K562 (cell line): ENCODE measurements around the gene PRR5. TPM values are rescaled to one million over a fixed set of nuclear protein-coding genes. Genes with fewer than 3 reads are reported as not detected.

Source experiments
- ARHGAP35 ChIP-seq: fragments of 450-650 bp; IDR thresholded peaks from 2 replicates; pipeline ENCODE4 v1.6.1; 2018; ENCODE audit not compliant: partially characterized antibody
- ARNT ChIP-seq, 2 experiments: fragments of 450-650 bp; IDR thresholded peaks; 2 replicates each; pipeline ENCODE4 v1.6.1; 2016; ENCODE audit warnings: mild to moderate bottlenecking in 1 of 2
- DNMT1 ChIP-seq: fragments of 450-650 bp; IDR thresholded peaks from 2 replicates; pipeline ENCODE4 v1.6.1; 2016; ENCODE audit warnings: antibody characterized with exemption, mild to moderate bottlenecking
- DPF2 ChIP-seq: fragments of 450-650 bp; IDR thresholded peaks from 2 replicates; pipeline ENCODE4 v1.6.1; 2016
- ETV1 ChIP-seq: fragments of 450-650 bp; conservative IDR thresholded peaks from 2 replicates; pipeline ENCODE4 v1.6.1; 2016; ENCODE audit warnings: missing genetic modification characterization, control low read depth, low read depth, missing compliant biosample characterization
- ETV5 ChIP-seq: sonication (generic); formaldehyde crosslinking; IDR thresholded peaks from 2 replicates; pipeline ENCODE4 v1.4.0; 2020; ENCODE audit warnings: low read depth, mild to moderate bottlenecking, missing genetic modification reagents
- FOXM1 ChIP-seq, 2 experiments: fragments of 450-650 bp in 1 of 2; sonication (generic) in 1 of 2; formaldehyde crosslinking in 1 of 2; IDR thresholded peaks; 2 replicates each; pipeline versions ENCODE4 v1.6.1 to v1.9.0; 2017 to 2022; ENCODE audit warnings: low read depth in 2 of 2, mild to moderate bottlenecking in 2 of 2, missing genetic modification reagents in 1 of 2, moderate library complexity in 1 of 2
- SREBF2 ChIP-seq: sonication (generic); formaldehyde crosslinking; IDR thresholded peaks from 2 replicates; pipeline ENCODE4 v1.4.0; 2020; ENCODE audit warnings: mild to moderate bottlenecking, missing genetic modification reagents
- ZFP91 ChIP-seq: sonication (generic); formaldehyde crosslinking; IDR thresholded peaks from 2 replicates; pipeline ENCODE4 v1.8.0; 2022; ENCODE audit warnings: mild to moderate bottlenecking, missing genetic modification reagents
- ZNF24 ChIP-seq: fragments of 450-650 bp; IDR thresholded peaks from 2 replicates; pipeline ENCODE4 v1.6.1; 2016
- ZNF41 ChIP-seq: fragments of 250-450 bp; sonication (Bioruptor Pico); conservative IDR thresholded peaks from 2 replicates; pipeline ENCODE4 v1.4.0; 2020; ENCODE audit warnings: mild to moderate bottlenecking
- ZNF592 ChIP-seq: fragments of 450-650 bp; IDR thresholded peaks from 2 replicates; pipeline ENCODE4 v1.6.1; 2017; ENCODE audit warnings: antibody characterized with exemption, mild to moderate bottlenecking
- polyA plus RNA-seq, 8 experiments: library from polyadenylated mRNA; depleted of rRNA in 4 of 8; stranded (reverse) in 5 of 8; unstranded in 3 of 8; fragments of >200 nt; fragmentation: Nextera tagmentation in 2 of 8; fragmentation: Illumina TruSeq in 1 of 8; extraction: Ambion mirVana in 2 of 8; extraction: Trizol in 1 of 8; gene quantifications; 2 replicates each; pipeline versions ENCODE4 v1.2.1 to v1.2.3, GENCODE V29; 2011 to 2014; ENCODE audit warnings: inconsistent platforms in 1 of 8, missing spikeins in 1 of 8
- total RNA-seq, 7 experiments: library from RNA; depleted of rRNA in 6 of 7; stranded (reverse); fragments of >200 nt in 6 of 7; fragmentation: Illumina TruSeq in 2 of 7; extraction: Trizol in 2 of 7; gene quantifications; 2 replicates each; pipeline versions ENCODE4 v1.2.1 to v1.2.3, GENCODE V29; 2011 to 2021; ENCODE audit warnings: low replicate concordance in 1 of 7
- TF ChIP-seq, protein P1 (sequence below): IDR thresholded peaks from 2 replicates; pipeline ENCODE4 v1.6.1; 2014; ENCODE audit warnings: antibody characterized with exemption
- TF ChIP-seq, protein P2 (sequence below), 2 experiments: fragments of 150-350 bp in 1 of 2; IDR thresholded peaks; 2 replicates each; pipeline ENCODE4 v1.6.1; 2012 to 2016; ENCODE audit warnings: low read depth in 2 of 2, low read length in 2 of 2, mild to moderate bottlenecking in 1 of 2, moderate library complexity in 1 of 2

The PRR5 gene
- total and polyA plus RNA-seq, 9 of the 15 experiments (the other 6 are each of a cell fraction or from before 2014, with no cell fraction given) = 0.13 to 21.0 (median 7.5) TPM

DNA sequence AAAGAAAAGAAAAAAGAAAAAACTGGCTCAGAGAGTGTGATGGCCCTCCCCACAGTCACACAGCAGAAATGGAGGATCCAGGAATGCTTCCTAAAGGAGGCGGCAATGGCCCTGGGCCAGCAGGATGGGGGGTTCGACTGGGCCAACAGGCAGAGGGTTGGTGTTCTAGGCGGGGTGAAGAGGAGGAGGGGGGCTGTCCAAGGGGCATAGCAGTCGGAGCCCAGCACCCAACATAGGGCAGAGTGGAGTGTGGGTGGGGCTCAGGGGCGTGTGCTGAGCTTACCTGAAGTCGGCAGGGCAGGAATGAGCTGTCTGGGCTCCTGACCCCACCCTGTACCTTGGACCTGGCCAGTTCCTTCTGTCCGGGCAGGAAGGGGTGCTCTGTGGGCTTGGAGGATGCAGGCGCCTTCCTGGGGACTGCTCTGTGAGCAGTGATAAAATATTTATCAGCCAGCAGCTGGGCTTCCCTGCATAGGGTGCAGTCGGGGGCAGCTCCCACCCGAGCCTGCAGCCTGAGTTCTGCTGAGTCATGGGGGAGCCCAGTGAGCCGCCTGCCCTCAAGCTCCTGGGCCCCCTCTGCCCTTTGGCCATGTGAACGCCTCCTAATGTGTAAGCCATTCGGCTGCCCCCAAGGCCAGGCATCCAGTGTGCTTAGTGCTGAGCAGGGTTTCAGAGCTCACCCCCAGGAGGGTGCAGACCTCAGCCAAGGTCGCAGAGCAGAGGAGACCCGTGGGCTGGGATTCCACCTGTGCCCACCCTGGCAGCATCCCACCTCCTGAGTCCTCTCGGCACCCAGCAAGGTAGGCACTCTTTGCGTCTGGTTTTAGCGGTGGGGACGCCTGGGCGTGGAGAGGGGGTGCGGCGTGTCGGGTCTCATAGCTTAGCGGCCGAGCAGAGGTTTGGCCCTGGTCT, 25.3 kb upstream of the PRR5 start (continued):
- TF ChIP-seq ZNF592 (peak; percentile 85), DPF2 (peak; percentile 95), ZNF24 (no peak), ZFP91 (no peak), FOXM1 (IDR thresholded peaks at IDR 0.05; ENCODE audit: low read depth) (peak; percentile 86), FOXM1 (CRISPR knock-in tag; IDR thresholded peaks at IDR 0.05; ENCODE audit: low read depth) (no peak), SREBF2 (CRISPR knock-in tag) (0 out of 2 replicates have a peak, but pooled peaks have one; percentile 41), DNMT1 (no peak), ARHGAP35 (no peak), ARNT (IDR thresholded peaks at IDR 0.05) (peak; percentile 27 to 71; a peak in 3 of 4 replicates), ETV1 (peak; percentile 85), ZNF41 (CRISPR knock-in tag) (0 out of 2 replicates have a peak, but pooled peaks have one; percentile 28), ETV5 (CRISPR knock-in tag) (peak; percentile 71)
- TF ChIP-seq, protein P1, sequence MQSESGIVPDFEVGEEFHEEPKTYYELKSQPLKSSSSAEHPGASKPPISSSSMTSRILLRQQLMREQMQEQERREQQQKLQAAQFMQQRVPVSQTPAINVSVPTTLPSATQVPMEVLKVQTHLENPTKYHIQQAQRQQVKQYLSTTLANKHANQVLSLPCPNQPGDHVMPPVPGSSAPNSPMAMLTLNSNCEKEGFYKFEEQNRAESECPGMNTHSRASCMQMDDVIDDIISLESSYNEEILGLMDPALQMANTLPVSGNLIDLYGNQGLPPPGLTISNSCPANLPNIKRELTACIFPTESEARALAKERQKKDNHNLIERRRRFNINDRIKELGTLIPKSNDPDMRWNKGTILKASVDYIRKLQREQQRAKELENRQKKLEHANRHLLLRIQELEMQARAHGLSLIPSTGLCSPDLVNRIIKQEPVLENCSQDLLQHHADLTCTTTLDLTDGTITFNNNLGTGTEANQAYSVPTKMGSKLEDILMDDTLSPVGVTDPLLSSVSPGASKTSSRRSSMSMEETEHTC = no peak
- TF ChIP-seq, protein P2, sequence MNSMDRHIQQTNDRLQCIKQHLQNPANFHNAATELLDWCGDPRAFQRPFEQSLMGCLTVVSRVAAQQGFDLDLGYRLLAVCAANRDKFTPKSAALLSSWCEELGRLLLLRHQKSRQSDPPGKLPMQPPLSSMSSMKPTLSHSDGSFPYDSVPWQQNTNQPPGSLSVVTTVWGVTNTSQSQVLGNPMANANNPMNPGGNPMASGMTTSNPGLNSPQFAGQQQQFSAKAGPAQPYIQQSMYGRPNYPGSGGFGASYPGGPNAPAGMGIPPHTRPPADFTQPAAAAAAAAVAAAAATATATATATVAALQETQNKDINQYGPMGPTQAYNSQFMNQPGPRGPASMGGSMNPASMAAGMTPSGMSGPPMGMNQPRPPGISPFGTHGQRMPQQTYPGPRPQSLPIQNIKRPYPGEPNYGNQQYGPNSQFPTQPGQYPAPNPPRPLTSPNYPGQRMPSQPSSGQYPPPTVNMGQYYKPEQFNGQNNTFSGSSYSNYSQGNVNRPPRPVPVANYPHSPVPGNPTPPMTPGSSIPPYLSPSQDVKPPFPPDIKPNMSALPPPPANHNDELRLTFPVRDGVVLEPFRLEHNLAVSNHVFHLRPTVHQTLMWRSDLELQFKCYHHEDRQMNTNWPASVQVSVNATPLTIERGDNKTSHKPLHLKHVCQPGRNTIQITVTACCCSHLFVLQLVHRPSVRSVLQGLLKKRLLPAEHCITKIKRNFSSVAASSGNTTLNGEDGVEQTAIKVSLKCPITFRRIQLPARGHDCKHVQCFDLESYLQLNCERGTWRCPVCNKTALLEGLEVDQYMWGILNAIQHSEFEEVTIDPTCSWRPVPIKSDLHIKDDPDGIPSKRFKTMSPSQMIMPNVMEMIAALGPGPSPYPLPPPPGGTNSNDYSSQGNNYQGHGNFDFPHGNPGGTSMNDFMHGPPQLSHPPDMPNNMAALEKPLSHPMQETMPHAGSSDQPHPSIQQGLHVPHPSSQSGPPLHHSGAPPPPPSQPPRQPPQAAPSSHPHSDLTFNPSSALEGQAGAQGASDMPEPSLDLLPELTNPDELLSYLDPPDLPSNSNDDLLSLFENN (IDR thresholded peaks at IDR 0.05; ENCODE audit: low read depth in 2 of 2, low read length in 2 of 2) = peak in 1 of 2 experiments; percentile 95; a peak in 2 of 4 replicates
